Neuronal stem cell (in vitro differentiated cells): Measurements from ENCODE around the gene SIGMAR1.
A peak's percentile ranks its signal among the peaks of the same experiment; 100 is the strongest.

ENCODE experiments used
- DNase-seq: peaks from one replicate; pipeline ENCODE4 v3.0.0-alpha.2; 2013; ENCODE audit warnings: low spot score
- H2AFZ ChIP-seq: one replicate; pipeline ENCODE4 v1.6.1; 2013; ENCODE audit warnings: mild to moderate bottlenecking, low read length, inconsistent platforms
- H2AK5ac ChIP-seq: 2 replicates; pipeline ENCODE4 v1.6.1; 2013; ENCODE audit warnings: low read depth, mild to moderate bottlenecking, inconsistent platforms, low read length, moderate library complexity, mixed read lengths
- H2BK120ac ChIP-seq: 2 replicates; pipeline ENCODE4 v1.6.1; 2013; ENCODE audit warnings: low read depth, mild to moderate bottlenecking, inconsistent platforms, low read length, moderate library complexity, mixed read lengths
- H2BK12ac ChIP-seq: one replicate; pipeline ENCODE4 v1.6.1; 2013; ENCODE audit warnings: low read length, inconsistent platforms
- H2BK15ac ChIP-seq: 2 replicates; pipeline ENCODE4 v1.6.1; 2013; ENCODE audit warnings: mild to moderate bottlenecking, low read length, inconsistent platforms, mixed read lengths
- H2BK5ac ChIP-seq: one replicate; pipeline ENCODE4 v1.6.1; 2013; ENCODE audit warnings: inconsistent platforms, mild to moderate bottlenecking, low read length, moderate library complexity
- H3K14ac ChIP-seq: one replicate; pipeline ENCODE4 v1.6.1; 2013; ENCODE audit warnings: low read length, inconsistent platforms
- H3K18ac ChIP-seq: 2 replicates; pipeline ENCODE4 v1.6.1; 2013; ENCODE audit warnings: low read length, inconsistent platforms
- H3K23ac ChIP-seq: 2 replicates; pipeline ENCODE4 v1.6.1; 2013; ENCODE audit warnings: low read depth, mild to moderate bottlenecking, mixed read lengths, low read length, inconsistent platforms; ENCODE audit not compliant: poor library complexity
- H3K27ac ChIP-seq: replicated peaks from 3 replicates; pipeline ENCODE4 v1.5.1; 2013; ENCODE audit warnings: low read length, inconsistent platforms
- H3K27me3 ChIP-seq, 3 experiments: 2 replicates each; pipeline ENCODE4 v1.6.1; 2013; ENCODE audit warnings: low read length in 3 of 3, mild to moderate bottlenecking in 2 of 3, inconsistent platforms in 1 of 3, low read depth in 1 of 3, mixed read lengths in 1 of 3, moderate library complexity in 1 of 3; ENCODE audit not compliant: control insufficient read depth in 3 of 3, insufficient read depth in 3 of 3
- H3K36me3 ChIP-seq, 2 donors: replicated peaks in 1 of 2; 2 replicates each; pipeline ENCODE4 v1.6.1; 2013; ENCODE audit warnings: low read length in 2 of 2; ENCODE audit not compliant: control insufficient read depth in 2 of 2, insufficient read depth in 2 of 2
- H3K4ac ChIP-seq: 2 replicates; pipeline ENCODE4 v1.6.1; 2013; ENCODE audit warnings: inconsistent platforms, mild to moderate bottlenecking, low read length, moderate library complexity
- H3K4me1 ChIP-seq, 2 donors: 1 replicate in 1 of 2; 2 replicates in 1 of 2; pipeline ENCODE4 v1.6.1; 2013; ENCODE audit warnings: low read length in 2 of 2, low read depth in 1 of 2; ENCODE audit not compliant: control insufficient read depth in 2 of 2, insufficient read depth in 1 of 2
- H3K4me2 ChIP-seq: one replicate; pipeline ENCODE4 v1.6.1; 2013; ENCODE audit warnings: mild to moderate bottlenecking, low read length, inconsistent platforms; ENCODE audit not compliant: insufficient read depth, poor library complexity, severe bottlenecking
- H3K4me3 ChIP-seq, 2 donors: 2 replicates each; pipeline ENCODE4 v1.5.1; 2013; ENCODE audit warnings: low read length in 2 of 2, mild to moderate bottlenecking in 2 of 2, inconsistent platforms in 1 of 2, moderate library complexity in 1 of 2
- H3K79me1 ChIP-seq: one replicate; pipeline ENCODE4 v1.6.1; 2013; ENCODE audit warnings: low read depth, mild to moderate bottlenecking, inconsistent platforms, low read length, moderate library complexity
- H3K9ac ChIP-seq: one replicate; pipeline ENCODE4 v1.6.1; 2013; ENCODE audit warnings: mild to moderate bottlenecking, low read depth, low read length, inconsistent platforms; ENCODE audit not compliant: poor library complexity
- H3K9me3 ChIP-seq, 2 donors: replicated peaks in 1 of 2; 2 replicates each; pipeline versions ENCODE3 to v1.6.1; 2013; ENCODE audit warnings: low read length in 2 of 2, mild to moderate bottlenecking in 2 of 2, inconsistent platforms in 1 of 2, low read depth in 1 of 2, mixed read lengths in 1 of 2, moderate library complexity in 1 of 2; ENCODE audit not compliant: control insufficient read depth in 2 of 2, insufficient read depth in 1 of 2
- H4K8ac ChIP-seq: one replicate; pipeline ENCODE4 v1.6.1; 2013; ENCODE audit warnings: low read depth, mild to moderate bottlenecking, inconsistent platforms, low read length, moderate library complexity
- H4K91ac ChIP-seq: one replicate; pipeline ENCODE4 v1.6.1; 2013; ENCODE audit warnings: low read length, low read depth, mild to moderate bottlenecking, inconsistent platforms; ENCODE audit not compliant: poor library complexity
- WGBS, 2 donors: extraction: QIAGEN DNeasy Blood & Tissue Kit; methylation state at CpG; one replicate each; pipeline ENCODE4 v1.1.7; 2013; ENCODE audit warnings: missing lambda C conversion rate in 2 of 2, mixed read lengths in 1 of 2; ENCODE audit not compliant: insufficient read length in 2 of 2, insufficient replicate concordance in 1 of 2; ENCODE audit errors: extremely low coverage in 2 of 2; 5-methylcytosine and 5-hydroxymethylcytosine counted together

Gene SIGMAR1

GRCh38 chr9:34635556-34635955 is 2.0 kb downstream of the SIGMAR1 start:
- Histone ChIP-seq H3K4me2 (no peak overlapping the region), H2AK5ac (peak overlapping the region; percentile 67), H3K27me3 (peaks cover 0 to 11% (median 0%) of the 10 kb centered on the region in 3 experiments), H2BK15ac (no peak overlapping the region), H3K18ac (no peak overlapping the region), H4K8ac (no peak overlapping the region), H3K23ac (peak overlapping the region; percentile 31), H2BK5ac (no peak overlapping the region), H3K36me3 (peaks cover 7 to 15% of the 10 kb centered on the region in 2 donors), H3K9ac (peak overlapping the region; percentile 38), H3K14ac (no peak overlapping the region), H2AFZ (no peak overlapping the region), H4K91ac (no peak overlapping the region), H3K9me3 (no peaks in the 10 kb centered on the region), H3K27ac (no peak overlapping the region), H3K4ac (no peak overlapping the region), H3K79me1 (peaks cover 11% of the 10 kb centered on the region), H3K4me3 (no peak overlapping the region), H2BK12ac (peak overlapping the region; percentile 10), H3K4me1 (peaks cover 8 to 29% of the 10 kb centered on the region in 2 donors), H2BK120ac (no peak overlapping the region)
- no CpG with 5 or more reads among the region's 14 CpGs for WGBS, 2 donors
- DNase-seq, result no peak

GRCh38 chr9:34634551-34635248 is 2.9 kb downstream of the SIGMAR1 start:
- H3K14ac ChIP-seq, result no peak overlapping the region
- H2BK120ac ChIP-seq, result no peak overlapping the region
- H3K23ac ChIP-seq, result no peak overlapping the region
- H3K36me3 ChIP-seq, result peaks cover 7 to 15% of the 10 kb centered on the region in 2 donors
- WGBS, 2 donors, result no CpG with 5 or more reads among the region's 3 CpGs
- H3K18ac ChIP-seq, result no peak overlapping the region
- no peak overlapping the region for H3K4me2 ChIP-seq
- no peak overlapping the region for H2BK15ac ChIP-seq
- no peak overlapping the region for H4K91ac ChIP-seq
- no peak for DNase-seq
- no peak overlapping the region for H3K4me3 ChIP-seq
- H3K4me1 ChIP-seq, result peaks cover 8 to 35% of the 10 kb centered on the region in 2 donors
- peaks cover 0 to 19% (median 1%) of the 10 kb centered on the region in 3 experiments for H3K27me3 ChIP-seq
- H2AK5ac ChIP-seq, result no peak overlapping the region
- H3K9me3 ChIP-seq, result no peaks in the 10 kb centered on the region
- H2BK12ac ChIP-seq, result no peak overlapping the region
- H3K27ac ChIP-seq, result no peak overlapping the region
- H2AFZ ChIP-seq, result no peak overlapping the region
- no peak overlapping the region for H3K4ac ChIP-seq
- peaks cover 11% of the 10 kb centered on the region for H3K79me1 ChIP-seq
- H4K8ac ChIP-seq, result no peak overlapping the region
- no peak overlapping the region for H3K9ac ChIP-seq
- H2BK5ac ChIP-seq, result no peak overlapping the region

GRCh38 chr9:34633851-34634550 is 3.6 kb downstream of the SIGMAR1 start:
- no peak overlapping the region for H4K91ac ChIP-seq
- peaks cover 14% of the 10 kb centered on the region for H3K79me1 ChIP-seq
- H3K18ac ChIP-seq, result no peak overlapping the region
- H3K27me3 ChIP-seq, result peaks cover 0 to 26% (median 5%) of the 10 kb centered on the region in 3 experiments
- peaks cover 7 to 15% of the 10 kb centered on the region in 2 donors for H3K36me3 ChIP-seq
- H2BK15ac ChIP-seq, result no peak overlapping the region
- H2AK5ac ChIP-seq, result no peak overlapping the region
- H3K4me2 ChIP-seq, result no peak overlapping the region
- no peak overlapping the region for H3K4ac ChIP-seq
- H2BK120ac ChIP-seq, result no peak overlapping the region
- no peak overlapping the region for H4K8ac ChIP-seq
- no peak overlapping the region for H3K4me3 ChIP-seq
- no peak overlapping the region for H3K14ac ChIP-seq
- H2AFZ ChIP-seq, result no peak overlapping the region
- no peaks in the 10 kb centered on the region for H3K9me3 ChIP-seq
- WGBS, 2 donors, result no CpG with 5 or more reads among the region's 3 CpGs
- H3K9ac ChIP-seq, result no peak overlapping the region
- no peak overlapping the region for H3K23ac ChIP-seq
- H3K27ac ChIP-seq, result no peak overlapping the region
- H2BK5ac ChIP-seq, result no peak overlapping the region
- no peak overlapping the region for H2BK12ac ChIP-seq
- DNase-seq, result peak; percentile 73
- H3K4me1 ChIP-seq, result peaks cover 11 to 39% of the 10 kb centered on the region in 2 donors

GRCh38 chr9:34633166-34633565 is 4.4 kb downstream of the SIGMAR1 start:
- H3K9ac ChIP-seq, result no peak overlapping the region
- peaks cover 7 to 15% of the 10 kb centered on the region in 2 donors for H3K36me3 ChIP-seq
- peaks cover 14% of the 10 kb centered on the region for H3K79me1 ChIP-seq
- H2BK5ac ChIP-seq, result no peak overlapping the region
- H3K4ac ChIP-seq, result no peak overlapping the region
- H2AFZ ChIP-seq, result no peak overlapping the region
- no peak overlapping the region for H3K23ac ChIP-seq
- no peak overlapping the region for H2BK15ac ChIP-seq
- H2BK120ac ChIP-seq, result no peak overlapping the region
- peak overlapping the region; percentile 58 for H3K27ac ChIP-seq
- no peaks in the 10 kb centered on the region for H3K9me3 ChIP-seq
- H3K18ac ChIP-seq, result no peak overlapping the region
- WGBS, 2 donors, result no CpG with 5 or more reads among the region's 5 CpGs
- no peak overlapping the region for H3K4me2 ChIP-seq
- peaks cover 0 to 34% (median 10%) of the 10 kb centered on the region in 3 experiments for H3K27me3 ChIP-seq
- H3K14ac ChIP-seq, result no peak overlapping the region
- no peak for DNase-seq
- peaks cover 12 to 39% of the 10 kb centered on the region in 2 donors for H3K4me1 ChIP-seq
- no peak overlapping the region for H2AK5ac ChIP-seq
- H4K91ac ChIP-seq, result no peak overlapping the region
- H3K4me3 ChIP-seq, result no peak overlapping the region
- H2BK12ac ChIP-seq, result no peak overlapping the region
- H4K8ac ChIP-seq, result no peak overlapping the region
